K562 (cell line): ENCODE data around the gene PRR19. TPM values are rescaled to one million over a fixed set of nuclear protein-coding genes. Genes with fewer than 3 reads are reported as not detected.

Source experiments
- ARHGAP35 ChIP-seq: fragments of 450-650 bp; IDR thresholded peaks from 2 replicates; pipeline ENCODE4 v1.6.1; 2018; ENCODE audit not compliant: partially characterized antibody
- BCOR ChIP-seq: fragments of 450-650 bp; IDR thresholded peaks from 2 replicates; pipeline ENCODE4 v1.6.1; 2016
- EGR1 ChIP-seq: fragments of 450-650 bp; conservative IDR thresholded peaks from 2 replicates; pipeline ENCODE4 v1.6.1; 2017; ENCODE audit warnings: mild to moderate bottlenecking
- ETV5 ChIP-seq: sonication (generic); formaldehyde crosslinking; IDR thresholded peaks from 2 replicates; pipeline ENCODE4 v1.4.0; 2020; ENCODE audit warnings: low read depth, mild to moderate bottlenecking, missing genetic modification reagents
- FOXA3 ChIP-seq, 2 experiments: fragments of 450-650 bp in 1 of 2; sonication (generic) in 1 of 2; formaldehyde crosslinking; IDR thresholded peaks in 1 of 2; conservative IDR thresholded peaks in 1 of 2; 2 replicates each; pipeline versions ENCODE4 v1.4.0 to v1.8.0; 2020 to 2022; ENCODE audit warnings: mild to moderate bottlenecking in 2 of 2, missing genetic modification reagents in 1 of 2
- MYC ChIP-seq, 2 experiments: fragments of 250-450 bp in 1 of 2; sonication (Bioruptor Pico) in 1 of 2; IDR thresholded peaks; 2 replicates each; pipeline versions ENCODE4 v1.5.1 to v1.6.1; 2012 to 2021; ENCODE audit warnings: low read depth in 2 of 2, borderline replicate concordance in 1 of 2, improper control_type of control experiment in 1 of 2, low read length in 1 of 2, mild to moderate bottlenecking in 1 of 2, moderate library complexity in 1 of 2
- PHF20 ChIP-seq: fragments of 450-650 bp; IDR thresholded peaks from 2 replicates; pipeline ENCODE4 v1.6.1; 2018; ENCODE audit not compliant: partially characterized antibody
- POU5F1 ChIP-seq: fragments of 150-350 bp; IDR thresholded peaks from 2 replicates; pipeline ENCODE4 v1.6.1; 2014; ENCODE audit warnings: borderline replicate concordance, low read length, low read depth, mild to moderate bottlenecking; ENCODE audit not compliant: partially characterized antibody
- RBM25 ChIP-seq: fragments of 200-400 bp; formaldehyde crosslinking; IDR thresholded peaks from 2 replicates; pipeline ENCODE4 v1.6.1; 2018; ENCODE audit warnings: low read length, low read depth, moderate library complexity; ENCODE audit not compliant: severe bottlenecking
- SAP30 ChIP-seq: fragments of 200-600 bp; sonication (generic); IDR thresholded peaks from 2 replicates; pipeline ENCODE4 v1.6.1; 2012; ENCODE audit warnings: borderline replicate concordance, low read depth, mild to moderate bottlenecking, moderate library complexity, low read length, control low read depth, inconsistent platforms; ENCODE audit not compliant: insufficient read depth, poor library complexity, severe bottlenecking
- TAF15 ChIP-seq: fragments of 200-400 bp; formaldehyde crosslinking; IDR thresholded peaks from 2 replicates; pipeline ENCODE4 v1.6.1; 2017; ENCODE audit warnings: mild to moderate bottlenecking, low read depth, low read length, moderate library complexity
- ZNF324 ChIP-seq: fragments of 250-450 bp; sonication (Bioruptor Pico); IDR thresholded peaks from 2 replicates; pipeline ENCODE4 v1.4.0; 2020; ENCODE audit warnings: mild to moderate bottlenecking
- polyA plus RNA-seq, 8 experiments: library from polyadenylated mRNA; depleted of rRNA in 4 of 8; stranded (reverse) in 5 of 8; unstranded in 3 of 8; fragments of >200 nt; fragmentation: Nextera tagmentation in 2 of 8; fragmentation: Illumina TruSeq in 1 of 8; extraction: Ambion mirVana in 2 of 8; extraction: Trizol in 1 of 8; gene quantifications; 2 replicates each; pipeline versions ENCODE4 v1.2.1 to v1.2.3, GENCODE V29; 2011 to 2014; ENCODE audit warnings: inconsistent platforms in 1 of 8, missing spikeins in 1 of 8
- total RNA-seq, 7 experiments: library from RNA; depleted of rRNA in 6 of 7; stranded (reverse); fragments of >200 nt in 6 of 7; fragmentation: Illumina TruSeq in 2 of 7; extraction: Trizol in 2 of 7; gene quantifications; 2 replicates each; pipeline versions ENCODE4 v1.2.1 to v1.2.3, GENCODE V29; 2011 to 2021; ENCODE audit warnings: low replicate concordance in 1 of 7
- TF ChIP-seq, protein P1 (sequence below): sonication (generic); formaldehyde crosslinking; IDR thresholded peaks from 2 replicates; pipeline ENCODE4 v1.8.1; 2022; ENCODE audit warnings: missing genetic modification reagents
- TF ChIP-seq, protein P2 (sequence below): sonication (generic); formaldehyde crosslinking; IDR thresholded peaks from 2 replicates; pipeline ENCODE4 v1.8.1; 2023; ENCODE audit warnings: missing genetic modification reagents, mild to moderate bottlenecking, borderline replicate concordance
- TF ChIP-seq, protein P3 (sequence below): fragments of 250-450 bp; sonication (Bioruptor Pico); IDR thresholded peaks from 2 replicates; pipeline ENCODE4 v1.5.0; 2020; ENCODE audit warnings: mild to moderate bottlenecking
- TF ChIP-seq, protein P4 (sequence below): fragments of 450-650 bp; IDR thresholded peaks from 2 replicates; pipeline ENCODE4 v1.7.0; 2016; ENCODE audit warnings: borderline replicate concordance

The PRR19 gene
- total and polyA plus RNA-seq, 9 of the 15 experiments (the other 6 are each of a cell fraction or from before 2014, with no cell fraction given) = 0.10 to 1.6 (median 0.54) TPM

DNA sequence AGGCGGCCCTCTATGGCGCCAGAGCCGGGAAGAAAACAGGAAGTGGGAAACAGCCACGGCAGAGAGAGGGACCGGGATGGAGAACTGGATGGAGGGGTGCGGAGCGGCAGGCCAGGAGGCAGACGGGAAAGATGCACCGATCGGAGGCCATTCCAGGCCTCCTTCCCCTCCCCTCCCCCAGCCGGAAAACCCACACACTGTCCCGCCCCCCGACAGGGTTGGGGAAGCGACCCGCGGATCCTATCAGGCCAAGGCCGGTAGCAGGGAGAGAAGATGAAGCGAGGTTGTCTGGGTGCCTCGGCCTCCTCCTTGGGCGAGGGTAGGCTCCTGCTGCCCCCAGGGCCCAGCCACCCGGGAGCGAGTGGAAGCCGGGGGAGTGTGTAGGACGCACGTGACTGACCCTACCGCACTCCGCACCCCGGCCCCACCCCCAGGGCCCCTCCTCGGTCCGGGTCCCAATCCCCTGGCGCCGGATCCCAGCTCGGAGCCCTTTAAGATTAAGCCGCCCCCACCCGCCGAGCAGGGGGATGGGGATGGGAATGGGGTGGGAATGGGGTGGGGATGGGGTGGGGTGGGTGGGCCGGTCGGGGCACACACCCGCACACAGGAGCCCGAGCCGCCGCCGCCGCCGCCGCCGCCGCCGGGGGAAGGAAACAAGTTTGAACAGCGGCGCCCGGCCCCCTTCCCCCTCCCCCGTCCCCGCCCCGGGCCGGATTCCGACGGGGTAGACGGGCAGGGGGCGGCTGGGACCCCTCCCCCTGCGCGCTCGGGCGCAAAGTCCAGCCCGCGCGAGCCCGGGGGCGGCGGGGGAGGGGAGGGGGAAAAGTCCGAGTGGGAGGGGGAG is 48.5 kb upstream of the PRR19 start (continued):
- no peak for TF ChIP-seq FOXA3 (CRISPR knock-in tag; conservative IDR thresholded peaks at IDR 0.05 in 1 of 2, IDR thresholded peaks at IDR 0.05 in 1 of 2)
- no peak for TF ChIP-seq RBM25
- 0 out of 2 replicates have a peak, but pooled peaks have one; percentile 29 for TF ChIP-seq ETV5 (CRISPR knock-in tag)
- no peak for TF ChIP-seq BCOR
- TF ChIP-seq EGR1 = peak; percentile 54; the same call in 1 of the 2 replicates
- TF ChIP-seq ZNF324 (CRISPR knock-in tag) = no peak
- TF ChIP-seq, protein P1, sequence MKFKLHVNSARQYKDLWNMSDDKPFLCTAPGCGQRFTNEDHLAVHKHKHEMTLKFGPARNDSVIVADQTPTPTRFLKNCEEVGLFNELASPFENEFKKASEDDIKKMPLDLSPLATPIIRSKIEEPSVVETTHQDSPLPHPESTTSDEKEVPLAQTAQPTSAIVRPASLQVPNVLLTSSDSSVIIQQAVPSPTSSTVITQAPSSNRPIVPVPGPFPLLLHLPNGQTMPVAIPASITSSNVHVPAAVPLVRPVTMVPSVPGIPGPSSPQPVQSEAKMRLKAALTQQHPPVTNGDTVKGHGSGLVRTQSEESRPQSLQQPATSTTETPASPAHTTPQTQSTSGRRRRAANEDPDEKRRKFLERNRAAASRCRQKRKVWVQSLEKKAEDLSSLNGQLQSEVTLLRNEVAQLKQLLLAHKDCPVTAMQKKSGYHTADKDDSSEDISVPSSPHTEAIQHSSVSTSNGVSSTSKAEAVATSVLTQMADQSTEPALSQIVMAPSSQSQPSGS = no peak
- no peak for TF ChIP-seq POU5F1
- TF ChIP-seq, protein P2, sequence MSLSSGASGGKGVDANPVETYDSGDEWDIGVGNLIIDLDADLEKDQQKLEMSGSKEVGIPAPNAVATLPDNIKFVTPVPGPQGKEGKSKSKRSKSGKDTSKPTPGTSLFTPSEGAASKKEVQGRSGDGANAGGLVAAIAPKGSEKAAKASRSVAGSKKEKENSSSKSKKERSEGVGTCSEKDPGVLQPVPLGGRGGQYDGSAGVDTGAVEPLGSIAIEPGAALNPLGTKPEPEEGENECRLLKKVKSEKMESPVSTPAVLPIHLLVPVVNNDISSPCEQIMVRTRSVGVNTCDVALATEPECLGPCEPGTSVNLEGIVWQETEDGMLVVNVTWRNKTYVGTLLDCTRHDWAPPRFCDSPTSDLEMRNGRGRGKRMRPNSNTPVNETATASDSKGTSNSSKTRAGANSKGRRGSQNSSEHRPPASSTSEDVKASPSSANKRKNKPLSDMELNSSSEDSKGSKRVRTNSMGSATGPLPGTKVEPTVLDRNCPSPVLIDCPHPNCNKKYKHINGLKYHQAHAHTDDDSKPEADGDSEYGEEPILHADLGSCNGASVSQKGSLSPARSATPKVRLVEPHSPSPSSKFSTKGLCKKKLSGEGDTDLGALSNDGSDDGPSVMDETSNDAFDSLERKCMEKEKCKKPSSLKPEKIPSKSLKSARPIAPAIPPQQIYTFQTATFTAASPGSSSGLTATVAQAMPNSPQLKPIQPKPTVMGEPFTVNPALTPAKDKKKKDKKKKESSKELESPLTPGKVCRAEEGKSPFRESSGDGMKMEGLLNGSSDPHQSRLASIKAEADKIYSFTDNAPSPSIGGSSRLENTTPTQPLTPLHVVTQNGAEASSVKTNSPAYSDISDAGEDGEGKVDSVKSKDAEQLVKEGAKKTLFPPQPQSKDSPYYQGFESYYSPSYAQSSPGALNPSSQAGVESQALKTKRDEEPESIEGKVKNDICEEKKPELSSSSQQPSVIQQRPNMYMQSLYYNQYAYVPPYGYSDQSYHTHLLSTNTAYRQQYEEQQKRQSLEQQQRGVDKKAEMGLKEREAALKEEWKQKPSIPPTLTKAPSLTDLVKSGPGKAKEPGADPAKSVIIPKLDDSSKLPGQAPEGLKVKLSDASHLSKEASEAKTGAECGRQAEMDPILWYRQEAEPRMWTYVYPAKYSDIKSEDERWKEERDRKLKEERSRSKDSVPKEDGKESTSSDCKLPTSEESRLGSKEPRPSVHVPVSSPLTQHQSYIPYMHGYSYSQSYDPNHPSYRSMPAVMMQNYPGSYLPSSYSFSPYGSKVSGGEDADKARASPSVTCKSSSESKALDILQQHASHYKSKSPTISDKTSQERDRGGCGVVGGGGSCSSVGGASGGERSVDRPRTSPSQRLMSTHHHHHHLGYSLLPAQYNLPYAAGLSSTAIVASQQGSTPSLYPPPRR = no peak
- TF ChIP-seq ARHGAP35 = no peak
- no peak for TF ChIP-seq SAP30
- TF ChIP-seq, protein P3, sequence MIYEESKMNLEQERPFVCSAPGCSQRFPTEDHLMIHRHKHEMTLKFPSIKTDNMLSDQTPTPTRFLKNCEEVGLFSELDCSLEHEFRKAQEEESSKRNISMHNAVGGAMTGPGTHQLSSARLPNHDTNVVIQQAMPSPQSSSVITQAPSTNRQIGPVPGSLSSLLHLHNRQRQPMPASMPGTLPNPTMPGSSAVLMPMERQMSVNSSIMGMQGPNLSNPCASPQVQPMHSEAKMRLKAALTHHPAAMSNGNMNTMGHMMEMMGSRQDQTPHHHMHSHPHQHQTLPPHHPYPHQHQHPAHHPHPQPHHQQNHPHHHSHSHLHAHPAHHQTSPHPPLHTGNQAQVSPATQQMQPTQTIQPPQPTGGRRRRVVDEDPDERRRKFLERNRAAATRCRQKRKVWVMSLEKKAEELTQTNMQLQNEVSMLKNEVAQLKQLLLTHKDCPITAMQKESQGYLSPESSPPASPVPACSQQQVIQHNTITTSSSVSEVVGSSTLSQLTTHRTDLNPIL (CRISPR knock-in tag) = no peak
- TF ChIP-seq, protein P4, sequence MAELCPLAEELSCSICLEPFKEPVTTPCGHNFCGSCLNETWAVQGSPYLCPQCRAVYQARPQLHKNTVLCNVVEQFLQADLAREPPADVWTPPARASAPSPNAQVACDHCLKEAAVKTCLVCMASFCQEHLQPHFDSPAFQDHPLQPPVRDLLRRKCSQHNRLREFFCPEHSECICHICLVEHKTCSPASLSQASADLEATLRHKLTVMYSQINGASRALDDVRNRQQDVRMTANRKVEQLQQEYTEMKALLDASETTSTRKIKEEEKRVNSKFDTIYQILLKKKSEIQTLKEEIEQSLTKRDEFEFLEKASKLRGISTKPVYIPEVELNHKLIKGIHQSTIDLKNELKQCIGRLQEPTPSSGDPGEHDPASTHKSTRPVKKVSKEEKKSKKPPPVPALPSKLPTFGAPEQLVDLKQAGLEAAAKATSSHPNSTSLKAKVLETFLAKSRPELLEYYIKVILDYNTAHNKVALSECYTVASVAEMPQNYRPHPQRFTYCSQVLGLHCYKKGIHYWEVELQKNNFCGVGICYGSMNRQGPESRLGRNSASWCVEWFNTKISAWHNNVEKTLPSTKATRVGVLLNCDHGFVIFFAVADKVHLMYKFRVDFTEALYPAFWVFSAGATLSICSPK = no peak
- no peak for TF ChIP-seq TAF15
- TF ChIP-seq MYC (IDR thresholded peaks at IDR 0.05; ENCODE audit: low read depth, low read length) = peak; percentile 15; the same call in 1 of the 2 replicates
- no peak for TF ChIP-seq MYC (CRISPR knock-in tag; IDR thresholded peaks at IDR 0.05; ENCODE audit: borderline replicate concordance, low read depth)
- TF ChIP-seq PHF20 = no peak
